OCI-LY3 (cell line): ENCODE data around the gene CPM.

ENCODE experiments used
- H2AFZ ChIP-seq: fragments of 200-600, 300-600 bp; shearing (Covaris generic); 2 replicates; pipeline ENCODE4 v1.6.0; 2014; ENCODE audit warnings: antibody characterized with exemption, low read depth, low read length
- H3K27ac ChIP-seq: fragments of 200-600, 300-600 bp; sonication (generic); 2 replicates; pipeline ENCODE4 v1.5.1; 2014; ENCODE audit warnings: mild to moderate bottlenecking, low read length, moderate library complexity, mixed read lengths
- H3K27me3 ChIP-seq: fragments of 200-600, 300-600 bp; sonication (generic); 2 replicates; pipeline ENCODE4 v1.6.1; 2014; ENCODE audit warnings: low read depth, low read length, mixed read lengths
- H3K36me3 ChIP-seq: fragments of 200-600, 300-600 bp; sonication (generic); replicated peaks from 2 replicates; pipeline ENCODE3; 2014; ENCODE audit warnings: low read depth, low read length, mixed read lengths
- H3K4me1 ChIP-seq: fragments of 300-600, 200-600 bp; sonication (generic); 2 replicates; pipeline ENCODE4 v1.6.1; 2014; ENCODE audit warnings: low read length, mixed read lengths
- H3K4me2 ChIP-seq: fragments of 200-600, 300-600 bp; sonication (generic); 2 replicates; pipeline ENCODE4 v1.6.1; 2014; ENCODE audit warnings: low read length, mixed read lengths
- H3K4me3 ChIP-seq: fragments of 300-600, 200-600 bp; sonication (generic); 2 replicates; pipeline ENCODE4 v1.5.1; 2014; ENCODE audit warnings: antibody characterized with exemption, mild to moderate bottlenecking, low read length, moderate library complexity
- H3K79me2 ChIP-seq: fragments of 300-600, 200-600 bp; shearing (Covaris generic); 2 replicates; pipeline ENCODE4 v1.6.1; 2014; ENCODE audit warnings: mild to moderate bottlenecking, low read length, mixed read lengths
- H3K9ac ChIP-seq: fragments of 300-600, 200-600 bp; shearing (Covaris generic); 2 replicates; pipeline ENCODE4 v1.6.0; 2014; ENCODE audit warnings: mild to moderate bottlenecking, low read length, moderate library complexity
- H3K9me3 ChIP-seq: fragments of 200-600, 300-600 bp; shearing (Covaris generic); 2 replicates; pipeline ENCODE4 v1.6.1; 2014; ENCODE audit warnings: low read length, mixed read lengths; ENCODE audit not compliant: insufficient read depth
- H4K20me1 ChIP-seq: fragments of 200-600, 300-600 bp; sonication (generic); 2 replicates; pipeline ENCODE4 v1.6.1; 2016; ENCODE audit warnings: low read length, mixed read lengths; ENCODE audit not compliant: insufficient read depth
- EZH2phosphoT487 ChIP-seq: fragments of 200-600 bp; shearing (Covaris generic); IDR thresholded peaks from 2 replicates; pipeline ENCODE4 v1.6.1; 2018; ENCODE audit warnings: antibody characterized with exemption, mixed run types, low read depth
- TF ChIP-seq, protein P1 (sequence below): fragments of 200-600, 300-600 bp; sonication (generic); IDR thresholded peaks from 2 replicates; pipeline ENCODE4 v1.5.1; 2014; ENCODE audit warnings: antibody characterized with exemption, low read length, low read depth

CPM gene

DNA sequence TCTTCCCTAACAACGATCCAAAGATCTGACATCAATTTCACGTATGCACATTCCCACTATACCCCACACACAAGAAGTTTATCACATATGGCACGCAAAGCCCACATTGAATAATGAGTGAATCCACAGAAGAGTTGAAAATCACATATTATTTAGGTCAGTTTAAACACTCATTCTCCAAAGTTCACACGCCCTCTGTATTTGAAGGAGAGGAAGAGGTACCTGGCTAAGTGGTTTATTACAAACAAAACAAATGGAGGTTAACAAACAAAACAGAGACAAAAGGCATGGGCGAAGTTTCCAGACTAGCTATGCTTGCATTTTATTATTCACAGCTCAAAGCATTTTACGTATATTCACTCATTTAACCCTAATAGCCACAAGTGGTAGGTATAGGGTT, 41.8 kb downstream of the CPM start:
- TF ChIP-seq, protein P1, sequence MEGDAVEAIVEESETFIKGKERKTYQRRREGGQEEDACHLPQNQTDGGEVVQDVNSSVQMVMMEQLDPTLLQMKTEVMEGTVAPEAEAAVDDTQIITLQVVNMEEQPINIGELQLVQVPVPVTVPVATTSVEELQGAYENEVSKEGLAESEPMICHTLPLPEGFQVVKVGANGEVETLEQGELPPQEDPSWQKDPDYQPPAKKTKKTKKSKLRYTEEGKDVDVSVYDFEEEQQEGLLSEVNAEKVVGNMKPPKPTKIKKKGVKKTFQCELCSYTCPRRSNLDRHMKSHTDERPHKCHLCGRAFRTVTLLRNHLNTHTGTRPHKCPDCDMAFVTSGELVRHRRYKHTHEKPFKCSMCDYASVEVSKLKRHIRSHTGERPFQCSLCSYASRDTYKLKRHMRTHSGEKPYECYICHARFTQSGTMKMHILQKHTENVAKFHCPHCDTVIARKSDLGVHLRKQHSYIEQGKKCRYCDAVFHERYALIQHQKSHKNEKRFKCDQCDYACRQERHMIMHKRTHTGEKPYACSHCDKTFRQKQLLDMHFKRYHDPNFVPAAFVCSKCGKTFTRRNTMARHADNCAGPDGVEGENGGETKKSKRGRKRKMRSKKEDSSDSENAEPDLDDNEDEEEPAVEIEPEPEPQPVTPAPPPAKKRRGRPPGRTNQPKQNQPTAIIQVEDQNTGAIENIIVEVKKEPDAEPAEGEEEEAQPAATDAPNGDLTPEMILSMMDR, result no peak
- no peak for TF ChIP-seq EZH2phosphoT487
- Histone ChIP-seq H2AFZ (no peak overlapping the region), H3K4me1 (peaks cover under 1% of the 10 kb centered on the region; the same call in 1 of the 2 replicates), H3K9ac (no peak overlapping the region), H3K79me2 (no peaks in the 10 kb centered on the region), H3K4me2 (no peak overlapping the region), H3K4me3 (no peak overlapping the region), H4K20me1 (no peaks in the 10 kb centered on the region), H3K9me3 (no peaks in the 10 kb centered on the region), H3K36me3 (no peaks in the 10 kb centered on the region), H3K27ac (no peak overlapping the region), H3K27me3 (no peaks in the 10 kb centered on the region)

DNA sequence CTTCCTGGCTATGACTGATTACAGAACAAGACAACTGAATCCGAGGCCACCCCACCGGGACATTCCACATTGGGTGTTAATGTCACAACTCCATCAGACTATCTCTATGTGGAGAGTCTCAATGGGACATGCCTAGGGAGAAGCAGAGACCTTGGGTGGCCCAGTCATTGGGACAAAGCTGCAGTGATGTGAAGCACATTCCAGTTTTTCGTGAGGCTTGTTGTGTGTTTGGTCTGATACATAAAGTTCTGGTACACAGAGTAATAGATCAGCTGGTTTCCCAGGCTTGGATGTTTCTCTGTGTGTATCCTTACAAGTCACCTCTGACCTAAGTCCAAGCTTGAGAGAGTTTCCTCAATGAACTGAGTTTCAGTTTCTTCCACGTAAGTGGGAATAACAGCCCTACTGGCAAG, 42.3 kb downstream of the CPM start:
- H3K36me3 ChIP-seq, result no peaks in the 10 kb centered on the region
- no peak overlapping the region for H3K4me2 ChIP-seq
- H3K9me3 ChIP-seq, result no peaks in the 10 kb centered on the region
- no peaks in the 10 kb centered on the region for H3K4me1 ChIP-seq
- H3K4me3 ChIP-seq, result no peak overlapping the region
- H3K9ac ChIP-seq, result no peak overlapping the region
- H3K27ac ChIP-seq, result no peak overlapping the region
- TF ChIP-seq, protein P1, result no peak
- no peak for TF ChIP-seq EZH2phosphoT487
- H2AFZ ChIP-seq, result no peak overlapping the region
- no peaks in the 10 kb centered on the region for H3K79me2 ChIP-seq
- H3K27me3 ChIP-seq, result no peaks in the 10 kb centered on the region
- H4K20me1 ChIP-seq, result no peaks in the 10 kb centered on the region

DNA sequence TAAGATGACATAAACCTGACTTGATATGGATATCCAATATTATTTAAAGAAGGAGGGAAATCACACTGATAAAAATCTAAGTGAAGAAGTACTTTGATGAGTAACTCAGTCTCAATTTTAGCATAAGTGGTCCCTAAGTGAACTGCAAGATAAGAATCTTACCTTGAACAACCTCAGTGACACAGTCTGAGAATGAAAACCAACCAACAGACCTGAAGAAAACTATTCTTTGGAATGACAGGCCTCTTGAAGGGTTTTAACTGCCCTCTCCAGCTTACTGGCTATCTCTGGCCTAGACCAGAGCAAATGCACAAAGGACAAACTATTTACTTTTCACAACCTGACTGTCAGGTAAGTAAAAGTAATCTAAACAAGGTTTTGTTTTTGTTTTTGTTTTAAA, 44.7 kb downstream of the CPM start:
- Histone ChIP-seq H2AFZ (no peak overlapping the region), H3K27me3 (no peaks in the 10 kb centered on the region), H3K4me3 (no peak overlapping the region), H3K9ac (no peak overlapping the region), H3K4me1 (no peaks in the 10 kb centered on the region), H3K9me3 (no peaks in the 10 kb centered on the region), H3K27ac (no peak overlapping the region), H3K79me2 (no peaks in the 10 kb centered on the region), H3K4me2 (no peak overlapping the region), H4K20me1 (no peaks in the 10 kb centered on the region), H3K36me3 (no peaks in the 10 kb centered on the region)
- no peak for TF ChIP-seq EZH2phosphoT487
- TF ChIP-seq, protein P1, result no peak

DNA sequence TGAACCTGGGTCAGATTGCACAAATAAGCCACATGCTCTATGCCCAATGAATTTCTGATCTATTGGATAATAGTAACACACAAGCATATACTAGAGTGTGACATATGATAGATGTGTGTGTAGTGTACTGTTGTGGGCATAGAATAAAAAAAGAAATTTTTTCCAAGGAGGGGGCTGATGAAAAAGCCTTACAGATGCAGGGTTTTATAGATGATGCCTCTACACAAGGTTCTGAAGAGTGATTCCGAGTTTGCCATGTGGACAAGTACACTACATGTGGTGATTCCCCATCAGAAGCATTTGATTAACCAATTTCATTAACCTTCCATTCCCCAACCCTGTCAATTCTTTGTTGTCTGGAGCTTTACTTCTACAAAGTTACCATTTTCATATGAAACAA, 45.3 kb downstream of the CPM start:
- Histone ChIP-seq H2AFZ (no peak overlapping the region), H3K4me3 (no peak overlapping the region), H3K27me3 (no peaks in the 10 kb centered on the region), H3K4me2 (no peak overlapping the region), H3K4me1 (no peaks in the 10 kb centered on the region), H3K27ac (no peak overlapping the region), H3K9ac (no peak overlapping the region), H4K20me1 (no peaks in the 10 kb centered on the region), H3K36me3 (no peaks in the 10 kb centered on the region), H3K79me2 (no peaks in the 10 kb centered on the region), H3K9me3 (no peaks in the 10 kb centered on the region)
- TF ChIP-seq EZH2phosphoT487, result no peak
- TF ChIP-seq, protein P1, result no peak
